ENCODE results near the gene RCBTB2. TPM values are rescaled to one million over a fixed set of nuclear protein-coding genes. Genes with fewer than 3 reads are reported as not detected.

Gene RCBTB2
- total and polyA plus RNA-seq, 9 of the 15 experiments (the other 6 are each of a cell fraction or from before 2014, with no cell fraction given), result 0.91 to 3.3 (median 1.5) TPM

- no peaks in the 10 kb centered on the region for H3K9me1 ChIP-seq (ENCODE audit: control insufficient read depth, insufficient read depth, low read length)
- intact Hi-C loops (cut with micrococcal nuclease) (loop anchor here (5.0 kb wide), 1 partner anchor 47 kb away; the partner anchor contains the start of gene RCBTB2), in situ Hi-C loops (cut with MboI) (loop anchor here (10.0 to 25.0 kb wide), 2 partner anchors 242 to 455 kb away; no protein-coding TSS in a partner anchor)
- 0 out of 2 replicates have a peak overlapping the region, but pooled peaks have one; percentile 49 for H2AFZ ChIP-seq (ENCODE audit: low read depth, low read length)
- H3K4me3 ChIP-seq, result no peak overlapping the region
- no peaks in the 10 kb centered on the region for H4K20me1 ChIP-seq (replicated peaks; ENCODE audit: control insufficient read depth, insufficient read depth, low read length)
- ATAC-seq, result no peak
- no peak for DNase-seq (ENCODE audit: extremely low read depth in 1 of 4, low spot score in 3 of 4)
- no peaks in the 10 kb centered on the region for H3K79me2 ChIP-seq (ENCODE audit: control insufficient read depth, insufficient read depth, low read length)
- H3K4me1 ChIP-seq (replicated peaks in 1 of 2; ENCODE audit: control insufficient read depth in 2 of 2, insufficient read depth in 2 of 2, low read length in 2 of 2), result no peaks in the 10 kb centered on the region
- no peak overlapping the region for H3K27ac ChIP-seq (ENCODE audit: extremely low read depth, low read depth, low read length)
- no peak for FAIRE-seq
- no peak overlapping the region for H3K9ac ChIP-seq (ENCODE audit: insufficient read depth in 1 of 2, low read depth in 2 of 2, low read length in 2 of 2)
- H3K4me2 ChIP-seq (ENCODE audit: insufficient read depth, low read length), result no peak overlapping the region
- 28% methylated on average over 6 of the region's 7 CpGs for WGBS (ENCODE audit: insufficient coverage, low coverage, missing lambda C conversion rate)
- TF ChIP-seq ZNF24 (IDR thresholded peaks at IDR 0.05) (peak; percentile 40; the same call in 1 of the 2 replicates), SPI1 (IDR thresholded peaks at IDR 0.05; ENCODE audit: borderline replicate concordance, low read depth, low read length) (peak; percentile 91), TFE3 (CRISPR knock-in tag; IDR thresholded peaks at IDR 0.05) (peak; percentile 52), ZFP30 (CRISPR knock-in tag; IDR thresholded peaks at IDR 0.05; ENCODE audit: borderline replicate concordance) (no peak)
- H3K36me3 ChIP-seq (ENCODE audit: control insufficient read depth, insufficient read depth, low read length), result no peaks in the 10 kb centered on the region
- H3K9me3 ChIP-seq (replicated peaks; ENCODE audit: control insufficient read depth, insufficient read depth, low read depth, low read length), result no peaks in the 10 kb centered on the region
- CTCF ChIA-PET (ENCODE audit: low intra/inter-chr PET ratio), result interaction anchor here (0.6 to 1.1 kb wide), 4 partner anchors 68 to 710 kb away, joined by 3 to 4 read pairs (median 3); no protein-coding TSS in a partner anchor
- BruUV-seq (replicated peaks), result no TSS peak
- POLR2A ChIA-PET, result interaction anchor here (0.6 kb wide), 1 partner anchor 454 kb away, joined by 4 read pairs; no protein-coding TSS in a partner anchor
- 0 out of 5 replicates have a peak, but pooled peaks cover 0 to 3% of the 10 kb centered on the region in 2 experiments for H3K27me3 ChIP-seq (ENCODE audit: control insufficient read depth in 2 of 2, insufficient read depth in 2 of 2, low read length in 2 of 2)
Observed at GRCh38 chr13:48579165-48579918, 46.5 kb upstream of the RCBTB2 start.
